Effector CD8-positive, alpha-beta T cell (primary cell): ENCODE results near the gene VGLL4.

Experiments used
- DNase-seq: peaks from one replicate; lab custom pipeline; 2025; lab: John Stamatoyannopoulos, UW

Gene VGLL4

DNA sequence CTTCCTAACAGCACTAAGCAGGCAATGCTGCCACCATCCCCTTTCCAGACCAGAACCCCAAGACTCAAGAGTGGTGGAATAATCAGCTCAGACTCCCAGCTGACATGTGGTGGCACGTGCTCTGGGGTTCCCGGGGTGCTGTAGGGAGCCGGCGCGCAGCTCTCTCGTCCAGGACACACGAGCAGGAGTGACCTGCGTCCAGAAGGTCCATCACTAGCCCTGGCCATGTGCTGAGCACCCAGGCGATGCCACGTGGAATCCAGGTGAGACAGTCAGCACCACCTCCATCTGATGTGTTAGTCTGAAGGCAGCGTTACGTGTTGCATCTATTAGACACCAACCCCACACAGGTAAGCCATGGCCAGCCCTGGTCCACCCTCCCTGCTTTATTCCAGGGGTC is 78.2 kb downstream of the VGLL4 start:
- DNase-seq: no peak

DNA sequence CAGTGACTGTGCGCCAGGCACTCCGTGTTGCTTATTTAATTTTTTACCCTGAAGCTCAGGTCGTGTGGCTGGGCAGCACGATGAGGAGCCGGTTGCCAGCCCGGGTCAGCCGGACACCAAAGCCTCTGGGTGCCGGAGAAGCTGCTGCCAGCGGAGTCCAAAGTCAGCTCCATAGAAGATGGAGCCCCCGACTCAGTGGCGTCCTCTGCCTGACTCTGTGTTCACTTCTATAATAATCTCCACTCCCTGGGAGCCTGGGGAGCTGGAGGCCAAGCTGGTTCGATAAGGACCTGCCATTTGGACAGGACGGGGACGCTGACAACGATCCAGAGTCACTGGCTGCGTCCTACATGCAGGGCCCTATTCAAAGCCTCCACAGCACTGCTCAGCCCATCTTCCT is 78.6 kb downstream of the VGLL4 start:
- DNase-seq: no peak

DNA sequence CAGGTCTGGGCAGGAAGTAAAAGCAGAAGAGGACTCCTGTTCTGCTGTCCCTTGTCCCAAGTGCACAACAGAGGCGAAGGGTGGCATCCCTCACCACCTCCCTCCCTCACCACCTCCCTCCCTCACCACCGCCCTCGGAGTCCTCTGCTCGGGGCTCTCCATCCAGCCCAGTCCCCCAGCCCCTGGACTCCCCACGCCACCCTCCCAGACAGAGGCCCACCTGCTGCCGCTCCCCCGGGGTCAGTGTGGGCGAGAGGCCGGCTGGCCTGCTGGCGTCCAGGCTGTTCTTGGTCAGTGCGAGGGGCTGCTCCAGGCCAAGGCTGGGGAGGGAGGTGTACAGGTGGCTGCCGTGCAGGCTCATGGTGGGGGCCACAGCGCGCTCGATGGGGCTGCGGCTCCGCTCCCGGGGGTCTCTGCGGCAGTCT is 79.1 kb downstream of the VGLL4 start:
- DNase-seq: no peak

DNA sequence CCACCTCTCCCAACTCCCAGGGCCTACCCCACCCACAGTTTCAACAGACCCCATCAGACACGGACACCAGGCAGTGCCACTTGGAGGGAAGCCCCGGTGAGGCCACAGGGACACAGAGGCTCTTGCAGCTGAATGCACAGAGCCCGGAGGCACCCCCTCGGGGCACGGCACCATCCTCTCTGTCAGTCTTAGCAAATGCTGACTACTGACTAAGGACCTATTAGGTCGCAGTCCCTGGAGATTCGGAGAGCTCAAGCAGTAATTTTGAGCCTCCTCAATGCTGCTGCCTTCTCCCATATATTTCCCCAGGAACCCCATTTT is 79.9 kb downstream of the VGLL4 start:
- no peak for DNase-seq

DNA sequence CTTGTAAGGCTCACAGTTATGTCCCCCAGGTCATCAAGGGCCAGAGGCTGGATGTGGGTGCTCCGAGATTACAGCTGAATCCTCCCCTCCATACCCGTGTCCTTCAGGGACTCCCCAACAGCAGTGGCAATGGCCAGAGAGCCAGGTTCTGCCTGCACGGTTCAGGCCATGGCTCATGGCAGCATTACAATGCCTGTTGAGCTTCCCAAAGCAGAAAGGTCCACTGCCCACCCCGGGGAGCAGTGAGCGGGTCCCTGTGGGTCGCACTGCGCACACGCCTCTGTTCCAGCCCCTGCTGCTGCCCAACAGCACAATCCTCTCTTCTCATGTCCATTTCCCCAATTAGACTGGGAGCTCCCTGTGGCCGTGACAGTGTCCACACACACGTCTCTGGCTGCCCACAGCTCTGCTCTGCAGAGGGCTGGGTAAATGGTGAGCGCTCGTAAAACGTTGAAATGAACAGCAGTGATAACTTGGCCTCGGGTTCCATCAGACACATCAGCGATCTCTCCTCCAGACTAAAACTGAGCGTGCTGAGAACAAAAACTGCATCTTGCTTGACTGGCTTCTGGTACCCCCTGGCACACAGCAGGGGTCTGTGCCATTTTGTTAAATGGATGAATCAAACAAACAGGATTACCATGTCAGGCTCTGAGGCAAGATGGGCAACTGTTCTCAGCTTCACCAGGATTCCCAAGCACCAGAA is 80.4 kb downstream of the VGLL4 start:
- no peak for DNase-seq

DNA sequence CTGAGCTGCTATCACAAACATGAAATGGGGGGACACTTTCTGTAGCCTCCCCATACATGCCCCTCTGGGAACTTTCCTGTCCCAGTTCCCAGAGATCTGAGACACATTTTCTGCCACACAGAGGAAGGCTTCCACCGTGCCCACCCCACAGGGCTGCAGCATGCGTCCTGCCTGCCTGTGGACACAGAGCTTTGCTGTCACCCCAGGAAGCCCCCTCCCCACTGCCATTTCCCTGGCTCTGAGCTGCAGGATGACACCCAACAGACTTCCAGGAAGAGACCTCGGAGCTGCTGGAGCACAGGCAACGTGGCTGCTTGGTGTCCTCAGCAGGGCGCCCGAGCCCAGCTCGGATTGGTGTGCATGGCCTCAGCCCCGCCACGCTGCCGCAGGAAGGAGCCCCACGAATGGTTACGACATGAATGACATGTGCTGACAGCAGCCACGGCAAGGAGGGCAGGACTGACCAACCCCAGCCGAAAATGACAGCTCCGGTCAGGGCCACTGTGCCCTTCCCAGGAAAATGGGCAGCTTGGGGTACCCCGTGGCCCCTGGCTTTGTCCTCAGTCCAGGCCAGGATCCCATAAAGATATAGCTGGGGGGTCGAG is 81.3 kb downstream of the VGLL4 start:
- DNase-seq: no peak

DNA sequence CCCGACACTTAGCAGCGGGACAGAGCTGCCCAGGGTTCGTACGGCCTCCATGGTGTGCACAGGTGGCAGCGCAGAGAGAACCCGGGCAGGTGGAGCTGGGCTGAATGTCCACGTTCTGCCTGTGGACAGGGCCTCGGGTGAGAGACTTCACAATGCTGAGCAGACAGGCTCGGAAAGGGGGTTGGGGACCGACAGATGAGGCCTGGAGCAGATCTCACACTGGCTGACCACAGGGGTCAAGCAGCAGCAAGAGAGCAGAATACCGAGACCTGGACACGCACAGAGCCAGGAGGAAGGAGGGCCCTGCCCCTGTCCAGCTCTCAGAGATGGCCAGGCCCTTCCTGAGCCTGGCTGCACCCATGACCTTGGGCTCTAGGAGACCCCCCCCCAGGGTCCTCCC is 83.0 kb downstream of the VGLL4 start:
- no peak for DNase-seq

DNA sequence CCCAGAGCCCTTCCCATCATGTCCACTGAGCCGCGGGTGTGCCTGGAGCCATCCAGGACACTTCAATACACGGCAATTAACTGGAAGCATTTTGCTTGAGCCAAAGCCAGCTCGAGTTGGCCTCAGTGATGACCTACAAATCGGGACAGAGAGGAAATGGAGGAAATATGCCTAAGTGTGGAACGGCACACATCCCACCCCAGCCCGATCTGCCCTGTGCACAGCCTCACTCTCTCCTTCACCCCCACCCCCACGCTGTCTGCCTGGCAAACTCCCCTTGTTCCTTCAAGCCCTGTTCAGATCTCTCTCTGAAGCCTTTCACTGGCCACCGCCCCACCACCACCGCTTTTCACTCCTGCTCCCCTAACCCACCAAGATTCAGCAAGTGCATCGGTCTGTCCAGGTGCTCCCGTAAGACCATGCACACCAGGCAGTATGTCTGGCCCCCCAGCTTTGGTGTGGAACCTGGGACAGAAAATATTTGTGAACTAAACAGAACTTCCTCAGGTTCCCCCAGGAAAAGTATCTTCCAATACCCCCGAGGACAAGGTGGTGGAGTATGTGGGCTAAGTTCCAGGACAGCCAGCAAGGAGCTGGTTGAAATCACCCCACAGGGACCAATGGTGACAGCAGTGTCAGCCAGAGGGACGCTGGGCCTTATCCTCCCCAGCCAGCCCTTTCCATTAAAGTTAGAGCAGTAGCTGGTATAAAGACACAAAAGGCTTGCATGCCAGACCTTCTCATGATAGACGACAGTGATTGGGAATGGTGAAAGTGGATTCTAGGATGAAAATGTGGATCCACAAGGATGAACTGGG is 83.7 kb downstream of the VGLL4 start:
- DNase-seq: no peak

DNA sequence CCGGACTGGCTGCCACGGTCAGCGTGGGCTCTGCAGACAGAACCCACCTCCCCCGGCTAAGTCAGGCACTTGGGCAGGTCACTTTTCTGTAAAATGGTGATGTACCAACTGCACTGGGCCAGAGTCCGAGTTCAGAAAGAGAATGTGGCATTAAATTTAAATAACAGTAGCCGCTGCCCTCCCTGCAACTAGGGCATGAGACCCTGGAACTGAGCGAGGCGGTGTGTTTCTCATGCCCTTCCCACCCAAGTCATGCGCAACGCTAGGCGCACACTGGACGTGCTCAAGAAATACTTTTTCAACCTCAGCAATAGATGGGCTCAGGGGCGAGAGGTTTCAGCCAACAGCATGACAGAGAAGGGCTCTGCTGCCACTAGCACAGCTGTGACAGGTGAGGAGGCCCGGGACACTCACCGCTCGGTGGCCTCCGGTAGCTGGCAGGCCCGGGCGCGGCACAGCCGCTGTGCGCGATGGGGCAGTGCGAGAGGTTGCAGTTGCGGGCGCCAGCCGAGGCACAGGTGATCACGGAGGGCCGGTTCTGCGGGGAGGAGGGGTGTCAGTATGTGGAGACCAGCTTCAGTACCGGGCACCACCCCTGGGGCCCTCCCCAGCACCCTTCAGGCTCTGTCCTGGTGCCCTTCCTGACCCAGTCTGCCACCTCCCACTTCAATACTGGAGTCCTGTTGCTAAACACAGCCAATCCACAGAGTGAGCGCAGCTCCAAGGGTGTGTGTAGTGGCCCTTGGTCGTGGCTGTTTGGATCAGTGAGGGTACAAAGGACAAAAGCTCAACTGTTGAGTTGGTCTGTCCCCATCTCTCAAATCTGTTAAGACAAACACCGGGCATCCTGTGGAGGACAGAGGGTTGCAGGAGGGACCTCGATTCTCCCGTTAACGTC is 84.5 kb downstream of the VGLL4 start:
- DNase-seq: no peak

DNA sequence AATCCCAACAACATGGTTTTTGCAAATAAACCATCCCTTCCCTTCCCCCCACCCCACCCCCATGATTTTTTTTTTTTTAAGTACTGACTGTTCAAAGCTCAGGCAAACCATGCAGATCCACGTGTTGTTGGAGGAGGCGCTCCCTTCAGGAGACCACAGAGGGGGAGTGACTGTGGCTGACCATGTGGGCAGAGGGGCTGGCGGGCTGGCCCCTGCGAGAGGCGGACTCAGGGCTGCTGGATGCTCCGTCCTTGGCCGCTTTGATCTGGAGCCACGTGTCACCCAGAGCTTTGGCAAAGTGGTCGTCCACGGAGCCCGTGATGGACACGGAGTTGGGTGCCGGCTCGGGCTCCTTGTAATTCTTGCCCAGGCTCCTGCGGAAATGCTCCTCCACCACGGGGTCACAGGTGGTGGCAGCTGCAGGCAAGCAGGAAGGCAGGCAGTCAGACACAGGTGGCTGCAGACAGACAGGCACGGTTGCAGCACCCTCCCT is 85.3 kb downstream of the VGLL4 start:
- no peak for DNase-seq

DNA sequence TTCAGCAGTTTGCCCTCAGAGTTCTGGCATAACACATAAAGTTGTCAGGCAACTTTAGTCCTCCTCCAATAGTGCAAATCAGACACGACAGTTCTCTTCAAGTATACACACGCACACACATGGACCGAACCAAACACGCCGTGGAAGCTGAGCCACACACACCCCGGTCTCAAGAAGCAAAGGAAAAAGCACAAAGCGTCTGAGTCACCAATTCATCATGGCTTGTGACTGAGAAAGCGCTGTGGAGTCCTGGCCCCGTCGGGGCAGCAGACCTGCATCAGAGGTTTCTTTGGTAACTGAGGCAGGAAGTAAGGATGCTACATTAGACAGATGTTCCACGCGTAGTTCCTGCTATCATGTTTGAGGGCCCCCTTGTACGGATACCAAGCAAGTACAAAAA is 85.7 kb downstream of the VGLL4 start:
- DNase-seq: no peak

DNA sequence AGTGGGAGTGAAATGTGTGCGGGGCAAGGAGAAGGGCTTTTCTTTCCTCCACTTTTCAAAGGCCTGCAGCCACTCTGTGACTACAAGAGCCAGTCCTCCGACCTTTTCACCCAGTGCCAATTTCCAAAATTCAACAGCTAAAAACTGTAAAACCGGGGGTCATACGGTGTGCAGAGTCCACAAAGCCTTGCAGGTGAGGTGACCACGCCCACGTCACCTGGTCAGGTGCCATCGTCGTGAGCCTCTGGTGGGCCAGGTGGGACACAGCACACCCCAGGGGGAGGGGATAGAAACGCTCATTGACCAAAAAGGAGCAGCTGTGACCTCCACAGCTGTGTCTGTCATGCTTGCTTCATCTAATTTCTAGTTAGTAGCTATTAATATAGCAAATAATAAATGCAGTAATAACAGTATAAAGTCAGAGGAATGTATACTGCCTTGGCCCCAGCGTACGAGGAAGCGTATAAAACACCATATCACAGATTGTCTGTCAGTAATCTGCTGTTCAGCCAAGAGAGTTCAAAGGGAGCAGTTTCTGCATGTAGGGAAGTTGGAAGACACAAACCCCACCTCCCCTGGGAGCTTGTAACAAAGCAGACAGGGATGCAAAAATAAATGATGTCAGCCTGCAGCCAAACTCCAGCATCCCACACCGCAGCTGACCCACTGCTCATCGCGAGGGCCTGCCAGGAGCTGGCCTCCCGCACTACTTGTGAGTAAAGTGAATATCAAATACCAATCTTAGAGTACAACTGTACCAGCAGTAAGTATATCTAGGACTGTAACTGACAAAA is 86.7 kb downstream of the VGLL4 start:
- no peak for DNase-seq

DNA sequence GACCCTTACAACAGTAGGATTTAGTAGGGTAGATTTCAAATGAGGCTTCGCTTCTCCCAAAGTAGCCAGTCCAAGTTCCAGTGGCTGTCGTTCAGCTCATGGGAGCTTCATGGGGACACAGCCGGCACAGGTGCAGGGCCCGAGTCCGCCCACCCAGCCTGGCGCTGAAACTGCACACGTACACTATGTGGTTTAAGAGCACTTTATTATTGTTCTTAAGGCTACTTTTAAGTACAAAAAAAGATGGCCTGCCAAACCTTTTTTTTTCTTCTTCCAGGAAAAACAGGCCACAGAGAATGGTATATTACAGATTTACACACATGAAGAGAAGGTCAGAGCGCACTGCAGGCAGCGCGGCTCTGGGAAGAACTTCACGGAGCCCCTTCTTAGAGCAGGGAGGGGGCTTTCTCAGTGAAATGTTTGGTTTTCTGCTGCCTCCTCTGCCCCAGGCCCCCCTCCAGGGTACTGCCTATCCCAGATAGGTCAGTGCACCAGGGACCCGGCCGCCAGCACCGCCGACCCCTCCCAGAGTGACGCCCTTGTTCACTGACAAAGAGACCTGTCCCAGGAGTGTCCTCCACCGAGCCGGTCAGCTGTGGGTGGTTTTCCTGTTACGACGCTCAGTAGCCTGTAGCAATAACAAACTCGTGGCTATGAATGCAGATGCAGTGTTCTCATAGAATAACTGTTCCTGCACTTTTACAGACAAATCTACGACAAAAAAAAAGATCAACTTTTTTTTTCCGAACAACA is 87.7 kb downstream of the VGLL4 start:
- DNase-seq: no peak

DNA sequence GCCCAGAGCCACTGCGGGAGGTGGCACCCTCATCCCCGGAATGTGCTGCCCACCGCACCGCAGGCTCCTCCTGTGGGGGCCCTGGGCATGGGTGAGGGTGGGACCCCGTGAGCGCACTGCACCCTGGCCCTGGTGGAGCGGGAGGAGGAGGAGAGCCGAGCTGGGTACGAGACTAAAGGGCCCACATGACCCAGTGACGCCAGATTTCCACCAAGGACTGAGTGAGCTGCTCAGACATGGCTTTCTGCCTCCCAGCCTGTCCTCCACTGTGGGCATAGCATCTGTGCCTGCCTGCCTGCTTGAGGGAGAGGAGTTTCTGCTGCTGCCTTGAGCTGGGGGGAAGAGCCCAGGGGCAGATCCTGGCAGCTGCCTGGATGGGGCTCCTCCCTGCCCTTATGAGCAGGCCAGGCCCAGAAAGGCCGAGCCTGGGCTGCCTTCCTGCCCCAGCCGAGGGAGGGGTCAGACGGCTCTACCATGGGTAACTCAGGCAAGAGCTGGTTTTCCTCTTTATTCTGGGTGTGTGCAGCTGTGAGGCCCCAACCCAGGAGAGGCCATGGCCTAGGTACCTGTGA is 88.4 kb downstream of the VGLL4 start:
- DNase-seq: no peak

DNA sequence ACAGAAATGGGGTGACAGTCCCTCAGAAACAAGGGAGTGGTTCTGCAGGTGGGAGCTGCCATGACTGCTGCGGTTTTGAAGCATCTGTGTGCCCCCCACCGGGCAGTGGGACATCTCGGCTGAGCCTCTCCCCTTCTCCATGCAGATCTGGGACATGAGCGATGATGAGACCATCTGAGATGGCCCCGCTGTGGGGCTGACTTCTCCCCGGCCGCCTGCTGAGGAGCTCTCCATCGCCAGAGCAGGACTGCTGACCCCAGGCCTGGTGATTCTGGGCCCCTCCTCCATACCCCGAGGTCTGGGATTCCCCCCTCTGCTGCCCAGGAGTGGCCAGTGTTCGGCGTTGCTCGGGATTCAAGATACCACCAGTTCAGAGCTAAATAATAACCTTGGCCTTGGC is 89.0 kb downstream of the VGLL4 start:
- no peak for DNase-seq

DNA sequence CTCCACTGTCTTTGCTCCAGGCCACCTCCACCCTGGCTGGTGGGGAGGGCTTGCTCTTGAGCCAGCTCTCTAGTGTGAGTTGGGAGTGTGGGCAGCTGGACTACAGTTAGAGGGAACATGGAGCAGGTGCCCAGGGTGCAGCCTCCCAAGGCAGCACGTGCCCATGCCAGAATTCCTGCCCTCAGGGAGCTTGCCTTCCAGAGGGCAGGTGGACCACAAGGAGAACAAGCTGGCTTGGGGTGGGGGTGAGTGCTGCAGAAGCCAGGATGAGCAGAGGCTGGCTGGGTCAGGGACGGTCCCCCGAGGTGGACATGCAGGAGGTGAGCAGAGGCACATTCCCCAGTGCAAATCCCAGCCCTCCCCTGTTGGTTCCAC is 89.5 kb downstream of the VGLL4 start:
- no peak for DNase-seq

DNA sequence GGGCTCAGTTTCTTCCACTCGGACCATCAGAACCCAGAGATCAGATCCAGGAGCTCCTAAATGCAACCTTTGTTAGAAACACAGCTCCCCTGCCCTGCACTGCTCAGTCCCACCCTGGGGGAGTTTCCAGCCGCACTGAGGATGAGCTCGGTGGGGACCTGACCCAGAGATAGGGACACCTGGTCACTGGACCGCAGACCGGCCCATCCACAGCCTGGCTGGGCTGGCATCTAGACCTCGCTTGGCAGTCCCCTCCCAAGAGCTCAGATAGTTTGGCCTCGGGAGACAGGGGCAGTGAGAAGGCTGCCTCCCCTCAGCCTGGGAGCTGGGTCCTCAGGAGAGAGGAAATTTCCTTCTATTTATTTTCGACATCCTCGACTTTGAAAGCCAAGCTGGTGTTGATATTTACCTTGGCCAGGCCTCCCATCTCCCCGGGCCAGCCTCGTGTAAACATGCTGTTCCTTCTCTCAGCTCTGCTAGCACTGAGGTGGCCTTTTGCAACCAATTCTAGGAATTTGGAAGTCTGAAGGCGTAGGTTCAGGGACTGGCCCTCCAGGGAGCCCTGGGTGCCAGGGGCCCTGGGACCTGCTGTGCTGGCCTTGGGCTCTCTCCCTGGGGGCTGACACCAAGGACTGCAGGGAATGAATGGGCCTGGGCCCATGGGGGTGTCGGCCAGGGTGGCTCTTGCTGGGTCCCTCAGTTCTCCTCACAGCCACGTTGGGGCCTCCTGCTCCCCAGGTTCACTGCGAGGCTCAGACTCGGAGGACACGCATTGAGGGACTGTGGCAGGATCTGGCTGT is 90.1 kb downstream of the VGLL4 start:
- DNase-seq: no peak

DNA sequence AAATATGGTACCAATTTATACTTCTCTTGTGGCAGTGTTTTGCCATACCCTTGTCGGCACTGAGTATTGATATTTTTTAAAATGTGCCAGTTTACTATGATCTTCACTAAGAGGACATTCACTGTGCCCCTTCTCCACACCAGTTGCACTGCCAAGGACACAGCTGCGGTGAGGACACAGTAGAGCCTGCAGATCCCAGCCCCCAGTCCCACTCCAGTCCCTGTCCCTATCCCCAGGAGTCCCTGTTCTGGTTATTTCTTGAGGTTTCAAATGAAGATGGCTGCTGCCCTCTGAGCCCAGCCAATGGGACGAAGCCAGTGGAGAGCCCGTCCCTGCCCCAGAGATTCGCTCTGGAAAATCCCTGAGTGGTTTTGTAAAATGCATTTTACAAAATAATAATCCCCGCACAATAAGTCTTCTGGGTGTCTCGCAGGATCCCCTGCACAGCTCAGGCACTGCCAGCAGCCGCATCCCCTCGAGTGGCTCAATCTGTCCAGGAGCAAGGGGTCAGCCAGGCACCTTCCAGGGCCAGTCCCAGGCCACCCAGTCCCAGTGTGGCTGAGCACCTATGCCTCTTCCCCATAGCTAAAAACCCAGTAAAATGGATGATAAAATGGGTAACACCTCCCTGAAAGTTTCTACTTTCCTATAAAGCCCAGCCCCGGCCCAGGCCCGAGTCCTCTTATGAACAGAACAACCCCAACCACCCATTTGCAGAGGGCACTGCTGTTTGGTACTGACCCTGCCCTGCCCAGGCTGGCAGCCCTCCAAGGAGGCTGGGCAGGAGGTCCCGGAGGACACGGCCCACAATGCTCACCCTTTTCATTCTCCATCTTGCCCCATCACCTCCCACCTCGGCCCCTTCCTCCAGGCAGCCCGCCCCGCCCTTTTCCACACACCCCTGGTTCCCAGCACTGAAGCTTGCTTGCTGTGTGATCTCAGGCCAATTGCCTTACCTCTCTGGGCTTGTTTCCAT is 91.1 kb downstream of the VGLL4 start:
- no peak for DNase-seq
